Measurements from ENCODE around the gene ALPK1.

DNA sequence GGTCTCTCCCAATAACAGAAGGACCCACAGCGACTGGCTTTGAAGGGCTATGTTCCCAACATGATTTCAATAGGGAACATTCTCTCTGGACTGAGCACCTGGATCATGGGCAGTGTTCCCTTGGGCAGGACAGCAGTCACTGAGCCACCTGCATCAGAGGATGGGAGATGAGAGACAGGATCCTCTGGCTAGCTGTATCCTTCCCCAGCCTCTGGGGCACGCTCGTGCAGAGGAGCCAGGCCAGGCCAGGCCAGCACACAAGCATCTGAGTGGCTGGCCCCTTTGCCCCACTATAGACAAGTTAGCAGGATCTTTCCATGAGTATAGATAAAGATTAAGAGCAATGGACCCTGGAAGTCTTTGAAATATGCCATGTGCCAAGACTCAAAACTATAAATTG lies 152.5 kb downstream of the ALPK1 start:
- TF ChIP-seq, protein P1, sequence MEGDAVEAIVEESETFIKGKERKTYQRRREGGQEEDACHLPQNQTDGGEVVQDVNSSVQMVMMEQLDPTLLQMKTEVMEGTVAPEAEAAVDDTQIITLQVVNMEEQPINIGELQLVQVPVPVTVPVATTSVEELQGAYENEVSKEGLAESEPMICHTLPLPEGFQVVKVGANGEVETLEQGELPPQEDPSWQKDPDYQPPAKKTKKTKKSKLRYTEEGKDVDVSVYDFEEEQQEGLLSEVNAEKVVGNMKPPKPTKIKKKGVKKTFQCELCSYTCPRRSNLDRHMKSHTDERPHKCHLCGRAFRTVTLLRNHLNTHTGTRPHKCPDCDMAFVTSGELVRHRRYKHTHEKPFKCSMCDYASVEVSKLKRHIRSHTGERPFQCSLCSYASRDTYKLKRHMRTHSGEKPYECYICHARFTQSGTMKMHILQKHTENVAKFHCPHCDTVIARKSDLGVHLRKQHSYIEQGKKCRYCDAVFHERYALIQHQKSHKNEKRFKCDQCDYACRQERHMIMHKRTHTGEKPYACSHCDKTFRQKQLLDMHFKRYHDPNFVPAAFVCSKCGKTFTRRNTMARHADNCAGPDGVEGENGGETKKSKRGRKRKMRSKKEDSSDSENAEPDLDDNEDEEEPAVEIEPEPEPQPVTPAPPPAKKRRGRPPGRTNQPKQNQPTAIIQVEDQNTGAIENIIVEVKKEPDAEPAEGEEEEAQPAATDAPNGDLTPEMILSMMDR (IDR thresholded peaks at IDR 0.05), result no peak
- TF ChIP-seq POLR2A (IDR thresholded peaks at IDR 0.05; ENCODE audit: low read depth) (no peak), EP300 (IDR thresholded peaks at IDR 0.05) (no peak), POLR2AphosphoS5 (IDR thresholded peaks at IDR 0.05) (no peak)

Measured in esophagus muscularis mucosa (tissue), 4 donors.